GM12801 (cell line): ENCODE measurements around the gene LATS2.

Source experiments
- CTCF ChIP-seq: IDR thresholded peaks from one replicate; pipeline ENCODE4 v1.5.1; 2011; ENCODE audit warnings: control low read depth; ENCODE audit not compliant: insufficient read length; ENCODE audit errors: extremely low read depth

The LATS2 gene

GRCh38 chr13:21046203-21046602 is 15.2 kb downstream of the LATS2 start:
- no peak for TF ChIP-seq CTCF

GRCh38 chr13:21045100-21045499 is 16.3 kb downstream of the LATS2 start:
- no peak for TF ChIP-seq CTCF

GRCh38 chr13:21043898-21044297 is 17.5 kb downstream of the LATS2 start:
- no peak for TF ChIP-seq CTCF

GRCh38 chr13:21040120-21040826 is 21.1 kb downstream of the LATS2 start:
- no peak for TF ChIP-seq CTCF

GRCh38 chr13:21039097-21039800 is 22.1 kb downstream of the LATS2 start:
- no peak for TF ChIP-seq CTCF

- no peak for TF ChIP-seq CTCF
Observed at GRCh38 chr13:21037656-21038055, 23.7 kb downstream of the LATS2 start.

GRCh38 chr13:21035498-21035897 is 25.9 kb downstream of the LATS2 start:
- TF ChIP-seq CTCF = no peak
